Loucy (cell line): ENCODE measurements around the gene NFATC1.

Experiments
- H2AFZ ChIP-seq: fragments of 200-600 bp; sonication (generic); 2 replicates; pipeline ENCODE4 v1.6.0; 2016; ENCODE audit warnings: antibody characterized with exemption, mild to moderate bottlenecking, low read length, moderate library complexity
- H3F3A ChIP-seq: fragments of 200-600 bp; 2 replicates; pipeline ENCODE4 v1.6.0; 2016; ENCODE audit warnings: antibody characterized with exemption, low read depth, mild to moderate bottlenecking
- H3K27me3 ChIP-seq: fragments of 200-600 bp; sonication (generic); 2 replicates; pipeline ENCODE4 v1.6.1; 2014; ENCODE audit warnings: low read length, mild to moderate bottlenecking; ENCODE audit not compliant: insufficient read depth, poor library complexity, severe bottlenecking
- H3K36me3 ChIP-seq: fragments of 200-600 bp; sonication (generic); 2 replicates; pipeline ENCODE4 v1.6.1; 2016; ENCODE audit warnings: low read length; ENCODE audit not compliant: insufficient read depth
- H3K4me1 ChIP-seq: fragments of 200-600 bp; sonication (generic); 2 replicates; pipeline ENCODE4 v1.5.1; 2014; ENCODE audit warnings: low read length, mild to moderate bottlenecking; ENCODE audit not compliant: insufficient read depth, poor library complexity, severe bottlenecking
- H3K4me2 ChIP-seq: fragments of 200-600 bp; sonication (generic); 2 replicates; pipeline ENCODE4 v1.6.0; 2014; ENCODE audit warnings: antibody characterized with exemption, low read length, low read depth, mild to moderate bottlenecking; ENCODE audit not compliant: poor library complexity, severe bottlenecking
- H3K4me3 ChIP-seq: fragments of 200-600 bp; sonication (generic); 2 replicates; pipeline ENCODE4 v1.5.1; 2014; ENCODE audit warnings: low read length, mild to moderate bottlenecking, mixed read lengths; ENCODE audit not compliant: poor library complexity, severe bottlenecking
- H3K79me2 ChIP-seq: fragments of 200-600 bp; sonication (generic); 2 replicates; pipeline ENCODE4 v1.6.1; 2014; ENCODE audit warnings: low read length; ENCODE audit not compliant: insufficient read depth
- H3K9ac ChIP-seq: fragments of 200-600 bp; sonication (generic); 2 replicates; pipeline ENCODE4 v1.6.0; 2014; ENCODE audit warnings: mild to moderate bottlenecking, low read depth, low read length, moderate library complexity; ENCODE audit not compliant: poor library complexity, severe bottlenecking
- H3K9me2 ChIP-seq: fragments of 200-600 bp; sonication (generic); replicated peaks from 2 replicates; pipeline ENCODE4 v1.6.1; 2016; ENCODE audit warnings: low read depth, low read length, mixed read lengths
- H3K9me3 ChIP-seq: fragments of 200-600 bp; sonication (generic); 2 replicates; pipeline ENCODE4 v1.6.1; 2014; ENCODE audit warnings: mild to moderate bottlenecking, antibody characterized with exemption, low read length, low read depth; ENCODE audit not compliant: insufficient read depth
- H4K20me1 ChIP-seq: fragments of 200-600 bp; sonication (generic); 2 replicates; pipeline ENCODE4 v1.6.0; 2014; ENCODE audit warnings: antibody characterized with exemption, low read length, mild to moderate bottlenecking; ENCODE audit not compliant: insufficient read depth, poor library complexity, severe bottlenecking
- EZH2phosphoT487 ChIP-seq: fragments of 200-600 bp; IDR thresholded peaks from 2 replicates; pipeline ENCODE4 v1.6.1; 2018; ENCODE audit warnings: antibody characterized with exemption, mild to moderate bottlenecking, moderate library complexity, borderline replicate concordance
- TF ChIP-seq, protein P1 (sequence below): fragments of 200-600 bp; sonication (generic); conservative IDR thresholded peaks from 2 replicates; pipeline ENCODE4 v1.5.1; 2014; ENCODE audit warnings: mild to moderate bottlenecking, antibody characterized with exemption, low read length

The NFATC1 gene

DNA sequence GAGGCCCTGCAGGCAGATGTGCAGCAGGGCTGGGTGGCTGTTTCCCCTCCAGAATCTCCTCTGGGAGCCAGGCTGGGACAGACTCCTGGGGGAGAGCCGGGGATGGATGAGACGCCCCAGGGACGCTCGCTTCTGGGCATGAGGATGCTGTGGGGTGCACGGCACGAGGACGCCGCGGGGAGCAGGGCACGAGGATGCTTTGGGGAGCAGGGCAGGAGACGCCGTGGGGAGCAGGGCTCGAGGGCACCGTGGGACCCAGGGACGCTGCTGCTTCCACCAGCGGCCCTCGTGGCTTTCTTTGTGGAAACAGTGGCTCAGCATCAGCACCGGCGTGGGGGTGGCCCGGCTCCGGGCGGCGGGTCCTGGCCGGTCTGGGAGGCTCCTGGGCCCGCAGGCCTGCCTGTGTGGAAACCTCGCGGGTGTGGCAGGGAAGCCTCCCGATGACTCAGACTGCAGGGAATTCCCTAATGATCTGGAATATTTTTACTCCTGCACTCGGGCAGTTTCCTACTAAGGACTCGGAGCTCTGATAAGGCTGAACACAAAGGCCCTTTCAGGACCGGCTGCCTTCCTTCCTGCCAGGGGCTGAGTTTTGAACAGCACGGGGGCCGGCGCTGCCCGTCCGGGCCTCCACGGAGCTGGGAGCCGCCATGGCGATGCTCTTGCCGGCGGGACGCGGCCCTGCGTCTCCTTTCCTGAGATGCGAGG is 62.6 kb downstream of the NFATC1 start:
- peaks cover 23% of the 10 kb centered on the region; the same call in 1 of the 2 replicates for H3K36me3 ChIP-seq
- no peaks in the 10 kb centered on the region for H3F3A ChIP-seq
- no peaks in the 10 kb centered on the region for H3K27me3 ChIP-seq
- H2AFZ ChIP-seq: no peak overlapping the region
- H3K79me2 ChIP-seq: no peaks in the 10 kb centered on the region
- H3K4me1 ChIP-seq: peaks cover 25% of the 10 kb centered on the region
- no peaks in the 10 kb centered on the region for H4K20me1 ChIP-seq
- no peak overlapping the region for H3K4me2 ChIP-seq
- H3K9me3 ChIP-seq: no peaks in the 10 kb centered on the region
- H3K4me3 ChIP-seq: no peak overlapping the region
- no peak overlapping the region for H3K9ac ChIP-seq
- no peaks in the 10 kb centered on the region for H3K9me2 ChIP-seq
- TF ChIP-seq EZH2phosphoT487: no peak
- TF ChIP-seq, protein P1, sequence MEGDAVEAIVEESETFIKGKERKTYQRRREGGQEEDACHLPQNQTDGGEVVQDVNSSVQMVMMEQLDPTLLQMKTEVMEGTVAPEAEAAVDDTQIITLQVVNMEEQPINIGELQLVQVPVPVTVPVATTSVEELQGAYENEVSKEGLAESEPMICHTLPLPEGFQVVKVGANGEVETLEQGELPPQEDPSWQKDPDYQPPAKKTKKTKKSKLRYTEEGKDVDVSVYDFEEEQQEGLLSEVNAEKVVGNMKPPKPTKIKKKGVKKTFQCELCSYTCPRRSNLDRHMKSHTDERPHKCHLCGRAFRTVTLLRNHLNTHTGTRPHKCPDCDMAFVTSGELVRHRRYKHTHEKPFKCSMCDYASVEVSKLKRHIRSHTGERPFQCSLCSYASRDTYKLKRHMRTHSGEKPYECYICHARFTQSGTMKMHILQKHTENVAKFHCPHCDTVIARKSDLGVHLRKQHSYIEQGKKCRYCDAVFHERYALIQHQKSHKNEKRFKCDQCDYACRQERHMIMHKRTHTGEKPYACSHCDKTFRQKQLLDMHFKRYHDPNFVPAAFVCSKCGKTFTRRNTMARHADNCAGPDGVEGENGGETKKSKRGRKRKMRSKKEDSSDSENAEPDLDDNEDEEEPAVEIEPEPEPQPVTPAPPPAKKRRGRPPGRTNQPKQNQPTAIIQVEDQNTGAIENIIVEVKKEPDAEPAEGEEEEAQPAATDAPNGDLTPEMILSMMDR: no peak

DNA sequence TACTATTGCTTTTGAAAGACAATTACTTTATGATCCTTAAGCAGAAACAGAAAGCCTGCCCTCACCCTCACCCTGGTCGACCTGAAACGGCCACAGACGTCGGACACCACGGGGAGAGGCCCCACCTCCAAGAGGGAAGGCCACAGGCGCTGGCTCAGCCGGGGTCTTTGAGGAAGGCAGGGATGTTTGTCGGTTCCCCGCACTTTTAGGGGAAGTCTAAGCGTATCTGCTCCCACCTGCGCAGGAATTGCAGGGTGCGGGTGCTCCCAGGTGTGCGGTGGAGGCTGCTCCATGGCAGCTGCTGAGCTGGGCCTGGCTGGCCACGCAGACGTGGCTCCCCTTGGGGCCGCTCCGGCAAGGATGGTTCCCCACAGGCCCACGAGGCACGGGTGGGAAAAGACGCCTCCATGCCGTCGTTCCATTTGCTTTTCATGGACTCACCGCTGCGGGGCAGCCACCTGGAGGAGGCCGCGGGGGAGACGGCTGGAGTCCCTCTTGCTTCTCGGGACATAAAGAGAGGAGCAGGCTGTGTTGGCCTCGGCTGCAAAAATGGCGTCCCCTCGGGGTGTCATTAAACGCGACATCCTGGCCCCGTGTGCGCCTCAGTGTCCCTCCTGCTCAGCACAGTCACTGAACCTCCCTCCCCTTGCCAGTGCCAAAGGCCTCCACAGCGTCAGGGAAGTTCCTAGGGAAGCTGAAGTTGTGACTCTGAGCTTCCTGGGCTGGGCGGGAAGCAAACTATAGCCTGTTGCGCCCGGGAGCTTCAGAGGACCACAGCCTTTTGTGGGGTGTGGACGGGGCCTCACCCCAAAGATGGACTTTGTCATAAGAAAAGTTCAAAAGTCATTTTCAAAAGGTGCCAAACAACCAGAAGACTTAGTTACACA is 63.4 kb downstream of the NFATC1 start:
- Histone ChIP-seq H3K9ac (peak overlapping the region; percentile 70), H4K20me1 (no peaks in the 10 kb centered on the region), H3K4me3 (peak overlapping the region; percentile 17), H3K79me2 (no peaks in the 10 kb centered on the region), H3F3A (no peaks in the 10 kb centered on the region), H3K4me2 (peak overlapping the region; percentile 65), H3K36me3 (peaks cover 17% of the 10 kb centered on the region; the same call in 1 of the 2 replicates), H2AFZ (no peak overlapping the region), H3K9me2 (no peaks in the 10 kb centered on the region), H3K9me3 (no peaks in the 10 kb centered on the region), H3K27me3 (no peaks in the 10 kb centered on the region), H3K4me1 (peaks cover 25% of the 10 kb centered on the region)
- no peak for TF ChIP-seq EZH2phosphoT487
- TF ChIP-seq, protein P1: no peak

DNA sequence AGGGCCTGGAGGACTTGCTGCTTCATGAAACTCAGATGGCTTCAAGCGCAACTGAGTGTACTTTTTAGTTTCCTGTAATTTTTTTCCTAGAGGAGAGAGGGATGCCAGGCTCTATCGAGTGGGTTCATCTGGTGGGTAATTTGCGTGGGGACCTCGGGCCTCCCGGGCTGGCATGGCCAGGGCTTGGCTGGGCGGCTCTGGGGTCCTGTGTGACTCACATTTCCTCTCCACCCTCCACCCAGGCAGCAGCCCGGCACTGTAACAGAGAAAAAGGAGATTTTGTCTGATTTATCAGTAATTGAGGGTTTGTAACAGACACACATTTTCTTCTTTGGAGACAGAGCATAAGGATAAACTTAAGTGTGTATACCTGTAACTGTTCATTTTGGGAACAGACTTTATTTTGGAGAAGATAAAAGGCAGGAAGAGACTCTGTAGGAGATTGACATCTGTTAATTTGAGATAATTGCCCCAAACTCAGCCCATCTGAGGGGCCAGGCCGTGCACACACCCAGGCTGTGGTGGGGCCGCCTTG is 64.3 kb downstream of the NFATC1 start:
- no peaks in the 10 kb centered on the region for H3K79me2 ChIP-seq
- H3K9me2 ChIP-seq: no peaks in the 10 kb centered on the region
- H2AFZ ChIP-seq: no peak overlapping the region
- H3F3A ChIP-seq: no peaks in the 10 kb centered on the region
- H3K36me3 ChIP-seq: peaks cover 13% of the 10 kb centered on the region; the same call in 1 of the 2 replicates
- no peaks in the 10 kb centered on the region for H3K27me3 ChIP-seq
- peak overlapping the region; percentile 65 for H3K4me2 ChIP-seq
- TF ChIP-seq EZH2phosphoT487: no peak
- TF ChIP-seq, protein P1: no peak
- H3K9ac ChIP-seq: peak overlapping the region; percentile 70
- H3K4me1 ChIP-seq: peaks cover 25% of the 10 kb centered on the region
- H4K20me1 ChIP-seq: no peaks in the 10 kb centered on the region
- peak overlapping the region; percentile 25 for H3K4me3 ChIP-seq
- no peaks in the 10 kb centered on the region for H3K9me3 ChIP-seq
